SK-N-SH (cell line): ENCODE results near the gene SH3PXD2B. TPM values are rescaled to one million over a fixed set of nuclear protein-coding genes. Genes with fewer than 3 reads are reported as not detected.

Experiments used
- CTCF ChIA-PET: fragments of 300-600, 350-600 bp; formaldehyde crosslinking; extraction: SDS; loops from one replicate; lab custom pipeline; 2021; lab: Yijun Ruan, JAX
- POLR2A ChIA-PET: fragments of 350-600 bp; sonication (Branson Sonifier 250); formaldehyde crosslinking; extraction: SDS; loops from one replicate; lab custom pipeline; 2020; ENCODE audit warnings: antibody characterized with exemption, inconsistent platforms; lab: Yijun Ruan, JAX
- DNase-seq: peaks from one replicate; pipeline ENCODE4 v3.0.0; 2012
- H2AFZ ChIP-seq: fragments of 200-600 bp; sonication (generic); 2 replicates; pipeline ENCODE4 v1.8.1; 2016; ENCODE audit warnings: antibody characterized with exemption, mild to moderate bottlenecking, low read depth
- H3F3A ChIP-seq: fragments of 200-600 bp; sonication (generic); replicated peaks from 2 replicates; pipeline ENCODE3; 2016; ENCODE audit warnings: antibody characterized with exemption, mild to moderate bottlenecking; ENCODE audit not compliant: insufficient read depth
- H3K27ac ChIP-seq, 2 experiments: fragments of 200-500 bp in 1 of 2; fragments of 200-600 bp in 1 of 2; sonication (Bioruptor generic) in 1 of 2; sonication (generic), shearing (Covaris generic) in 1 of 2; 2 replicates each; pipeline versions ENCODE4 v1.5.1 to v1.6.1; 2014 to 2016; ENCODE audit warnings: low read depth in 2 of 2, inconsistent platforms in 1 of 2, low read length in 1 of 2, mild to moderate bottlenecking in 1 of 2, mixed read lengths in 1 of 2
- H3K27me3 ChIP-seq: fragments of 200-600 bp; sonication (generic), shearing (Covaris generic); 2 replicates; pipeline ENCODE4 v1.6.1; 2016; ENCODE audit warnings: mixed run types; ENCODE audit not compliant: insufficient read depth
- H3K36me3 ChIP-seq, 2 experiments: fragments of 200-500 bp in 1 of 2; fragments of 200-600 bp in 1 of 2; sonication (Bioruptor generic) in 1 of 2; sonication (generic) in 1 of 2; replicated peaks in 1 of 2; 2 replicates each; pipeline versions ENCODE3 to v1.5.1; 2014 to 2016; ENCODE audit warnings: low read length in 1 of 2, mild to moderate bottlenecking in 1 of 2; ENCODE audit not compliant: insufficient read depth in 2 of 2, control insufficient read depth in 1 of 2
- H3K4me1 ChIP-seq, 2 experiments: fragments of 200-500 bp in 1 of 2; fragments of 200-600 bp in 1 of 2; sonication (Bioruptor generic) in 1 of 2; sonication (generic), shearing (Covaris generic) in 1 of 2; 2 replicates each; pipeline versions ENCODE4 v1.5.1 to v1.6.1; 2014 to 2016; ENCODE audit warnings: low read depth in 1 of 2, low read length in 1 of 2, mixed run types in 1 of 2; ENCODE audit not compliant: insufficient read depth in 2 of 2, control insufficient read depth in 1 of 2
- H3K4me2 ChIP-seq: fragments of 200-600 bp; sonication (generic), shearing (Covaris generic); 2 replicates; pipeline ENCODE4 v1.6.1; 2017; ENCODE audit warnings: mixed run types
- H3K4me3 ChIP-seq, 2 experiments: fragments of 200-500 bp in 1 of 2; fragments of 200-600 bp in 1 of 2; sonication (Bioruptor generic) in 1 of 2; sonication (generic), shearing (Covaris generic) in 1 of 2; 2 replicates each; pipeline versions ENCODE4 v1.5.1 to v1.8.1; 2014 to 2016; ENCODE audit warnings: low read depth in 2 of 2, inconsistent platforms in 1 of 2, low read length in 1 of 2, mild to moderate bottlenecking in 1 of 2, mixed read lengths in 1 of 2, moderate library complexity in 1 of 2
- H3K79me2 ChIP-seq: fragments of 200-600 bp; sonication (generic); 2 replicates; pipeline ENCODE4 v1.8.1; 2017; ENCODE audit warnings: mild to moderate bottlenecking; ENCODE audit not compliant: insufficient read depth
- H3K9ac ChIP-seq: fragments of 200-600 bp; sonication (generic); 2 replicates; pipeline ENCODE4 v1.6.1; 2017; ENCODE audit warnings: mixed run types
- H3K9me2 ChIP-seq: fragments of 200-600 bp; sonication (generic); 2 replicates; pipeline ENCODE4 v1.6.1; 2017; ENCODE audit warnings: mixed run types
- H3K9me3 ChIP-seq: fragments of 200-600 bp; sonication (generic); 2 replicates; pipeline ENCODE4 v1.6.1; 2017; ENCODE audit warnings: mixed run types, mild to moderate bottlenecking, moderate library complexity
- H4K20me1 ChIP-seq: fragments of 200-600 bp; sonication (generic); 2 replicates; pipeline ENCODE4 v1.6.1; 2017; ENCODE audit warnings: mild to moderate bottlenecking, mixed run types; ENCODE audit not compliant: insufficient read depth
- FOXM1 ChIP-seq: IDR thresholded peaks from 2 replicates; pipeline ENCODE4 v1.4.0; 2012; ENCODE audit warnings: low read depth, mild to moderate bottlenecking
- NRF1 ChIP-seq: IDR thresholded peaks from 2 replicates; pipeline ENCODE4 v1.6.1; 2012; ENCODE audit warnings: low read depth, mild to moderate bottlenecking, low read length
- REST ChIP-seq: IDR thresholded peaks from 2 replicates; pipeline ENCODE4 v1.6.1; 2012; ENCODE audit warnings: mild to moderate bottlenecking, low read depth, low read length, moderate library complexity
- RFX5 ChIP-seq: IDR thresholded peaks from 2 replicates; pipeline ENCODE4 v1.6.1; 2012; ENCODE audit warnings: mild to moderate bottlenecking, improper control_type of control experiment, low read length
- SIN3A ChIP-seq: IDR thresholded peaks from 2 replicates; pipeline ENCODE4 v1.6.1; 2012; ENCODE audit warnings: low read depth, mild to moderate bottlenecking, low read length, moderate library complexity, borderline replicate concordance
- TCF12 ChIP-seq: IDR thresholded peaks from 2 replicates; pipeline ENCODE4 v1.4.0; 2012
- ZBTB33 ChIP-seq: IDR thresholded peaks from 2 replicates; pipeline ENCODE4 v1.4.0; 2012; ENCODE audit warnings: low read depth, borderline replicate concordance
- WGBS: methylation state at CpG from one replicate; pipeline ENCODE4 v1.1.6; 2017; ENCODE audit warnings: low lambda C conversion rate; 5-methylcytosine and 5-hydroxymethylcytosine counted together
- polyA plus RNA-seq, 3 experiments: library from polyadenylated mRNA; depleted of rRNA; stranded (reverse); fragments of >200 nt; gene quantifications; 2 replicates each; pipeline ENCODE4 v1.2.3, GENCODE V29; 2012
- TF ChIP-seq, protein P1 (sequence below): IDR thresholded peaks from 2 replicates; pipeline ENCODE4; 2012

SH3PXD2B gene
- polyA plus RNA-seq, 1 of the 3 experiments (the other 2 are of a cell fraction), result 15.0 TPM

GRCh38 chr5:172380301-172380986 is 73.9 kb downstream of the SH3PXD2B start:
- no peak for DNase-seq
- Histone ChIP-seq H3K27ac (no peak overlapping the region), H3K4me1 (peaks cover 6 to 15% of the 10 kb centered on the region in 2 experiments; a peak in 2 of 4 replicates), H3K36me3 (peaks cover 19 to 32% of the 10 kb centered on the region in 2 experiments), H3K4me2 (no peak overlapping the region), H2AFZ (no peak overlapping the region), H3K4me3 (no peak overlapping the region), H3K9ac (no peak overlapping the region), H3K27me3 (no peaks in the 10 kb centered on the region), H3K9me2 (no peaks in the 10 kb centered on the region), H4K20me1 (peaks cover 23% of the 10 kb centered on the region), H3K79me2 (peaks cover 12% of the 10 kb centered on the region; the same call in 1 of the 2 replicates), H3F3A (peaks cover 10% of the 10 kb centered on the region), H3K9me3 (no peaks in the 10 kb centered on the region)
- WGBS, result 91% methylated on average over 18 of the region's 18 CpGs
- POLR2A ChIA-PET, result no interaction called here
- CTCF ChIA-PET, result interaction anchor here (1.1 to 1.3 kb wide), 2 partner anchors 10 to 73 kb away, joined by 4 read pairs; no protein-coding TSS in a partner anchor
- TF ChIP-seq, protein P1, sequence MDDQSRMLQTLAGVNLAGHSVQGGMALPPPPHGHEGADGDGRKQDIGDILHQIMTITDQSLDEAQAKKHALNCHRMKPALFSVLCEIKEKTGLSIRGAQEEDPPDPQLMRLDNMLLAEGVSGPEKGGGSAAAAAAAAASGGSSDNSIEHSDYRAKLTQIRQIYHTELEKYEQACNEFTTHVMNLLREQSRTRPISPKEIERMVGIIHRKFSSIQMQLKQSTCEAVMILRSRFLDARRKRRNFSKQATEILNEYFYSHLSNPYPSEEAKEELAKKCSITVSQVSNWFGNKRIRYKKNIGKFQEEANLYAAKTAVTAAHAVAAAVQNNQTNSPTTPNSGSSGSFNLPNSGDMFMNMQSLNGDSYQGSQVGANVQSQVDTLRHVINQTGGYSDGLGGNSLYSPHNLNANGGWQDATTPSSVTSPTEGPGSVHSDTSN, result no peak
- TF ChIP-seq FOXM1 (no peak), ZBTB33 (no peak), REST (no peak)

GRCh38 chr5:172379481-172379880 is 74.8 kb downstream of the SH3PXD2B start:
- Histone ChIP-seq H4K20me1 (peaks cover 22% of the 10 kb centered on the region), H2AFZ (no peak overlapping the region), H3K9me3 (no peaks in the 10 kb centered on the region), H3K4me2 (no peak overlapping the region), H3K9ac (no peak overlapping the region), H3F3A (peaks cover 5% of the 10 kb centered on the region), H3K4me3 (no peak overlapping the region), H3K79me2 (peaks cover 21% of the 10 kb centered on the region; the same call in 1 of the 2 replicates), H3K4me1 (peaks cover 6 to 15% of the 10 kb centered on the region in 2 experiments; a peak in 2 of 4 replicates), H3K36me3 (peaks cover 14 to 31% of the 10 kb centered on the region in 2 experiments), H3K9me2 (no peaks in the 10 kb centered on the region), H3K27me3 (no peaks in the 10 kb centered on the region), H3K27ac (no peak overlapping the region; a peak in 1 of 4 replicates)
- no peak for DNase-seq
- CTCF ChIA-PET, result interaction anchor here (0.9 to 1.3 kb wide), 4 partner anchors 9 to 953 kb away, joined by 3 to 4 read pairs (median 4); no protein-coding TSS in a partner anchor
- POLR2A ChIA-PET, result no interaction called here
- no peak for TF ChIP-seq SIN3A
- TF ChIP-seq RFX5, result no peak
- TF ChIP-seq TCF12, result 0 out of 2 replicates have a peak, but pooled peaks have one; percentile 14
- no peak for TF ChIP-seq NRF1
- no peak for TF ChIP-seq REST
- WGBS, result 74% methylated on average over 3 of the region's 3 CpGs
